GM04503 (cell line): ENCODE data around the gene RASSF7.

ENCODE experiments used
- DNase-seq: peaks from one replicate; pipeline ENCODE4 v3.0.0-alpha.2; 2012; ENCODE audit warnings: low read depth

RASSF7 gene

DNA sequence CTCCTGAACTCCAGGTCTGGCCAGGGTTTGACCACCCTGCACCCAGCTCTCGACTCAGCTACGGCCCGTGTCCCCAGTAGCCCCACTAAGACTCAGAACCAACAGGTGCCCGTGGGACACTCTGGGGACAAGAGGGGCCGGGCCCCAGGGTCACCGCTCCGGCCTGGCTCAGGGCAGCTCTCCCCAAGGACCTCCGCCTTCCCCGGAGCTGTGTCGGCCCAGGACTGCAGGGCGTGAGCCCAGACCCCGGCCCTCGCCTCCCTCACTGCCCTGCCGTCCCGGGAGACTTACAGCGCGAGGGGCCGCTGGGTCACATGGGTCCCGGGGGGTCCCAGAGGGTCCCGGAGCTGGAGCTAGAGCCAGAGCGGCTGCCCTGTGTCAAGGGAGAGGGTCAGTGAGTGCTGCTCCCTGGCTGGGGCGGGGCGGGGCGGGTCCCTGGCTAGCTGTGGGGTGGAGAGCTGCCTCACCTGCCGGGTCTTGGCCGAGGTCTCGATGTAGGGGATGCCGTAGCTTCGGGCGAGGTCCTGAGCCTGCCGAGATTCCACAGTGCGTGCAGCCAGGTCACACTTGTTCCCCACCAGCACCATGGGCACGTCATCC is 27.7 kb upstream of the RASSF7 start:
- no peak for DNase-seq

DNA sequence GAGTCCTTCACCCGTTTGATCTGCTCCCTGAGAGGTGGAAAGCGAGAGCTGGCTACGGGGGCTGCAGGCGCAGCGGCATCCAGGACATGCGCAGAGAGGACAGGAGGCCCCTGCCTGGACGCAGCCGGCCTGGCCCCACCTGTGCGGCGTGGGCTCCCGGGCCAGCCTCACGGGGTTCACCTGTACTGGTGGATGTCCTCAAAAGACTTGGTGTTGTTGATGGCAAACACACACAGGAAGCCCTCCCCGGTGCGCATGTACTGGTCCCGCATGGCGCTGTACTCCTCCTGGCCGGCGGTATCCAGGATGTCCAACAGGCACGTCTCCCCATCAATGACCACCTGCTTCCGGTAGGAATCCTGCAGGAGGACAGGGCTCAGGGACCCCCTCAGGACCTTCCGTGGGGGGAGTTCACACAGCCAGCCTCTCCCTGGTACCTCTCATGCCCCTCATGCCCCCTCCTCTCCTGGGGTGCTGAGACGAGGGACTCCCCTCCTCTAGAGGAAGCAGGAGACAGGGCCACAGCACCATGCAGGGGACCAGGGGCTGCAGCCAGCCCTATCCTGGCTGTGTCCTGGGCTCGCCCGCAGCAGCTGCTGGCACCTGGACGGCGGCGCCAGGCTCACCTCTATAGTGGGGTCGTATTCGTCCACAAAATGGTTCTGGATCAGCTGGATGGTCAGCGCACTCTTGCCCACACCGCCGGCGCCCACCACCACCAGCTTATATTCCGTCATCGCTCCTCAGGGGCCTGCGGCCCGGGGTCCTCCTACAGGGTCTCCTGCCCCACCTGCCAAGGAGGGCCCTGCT is 27.0 kb upstream of the RASSF7 start:
- DNase-seq: no peak

DNA sequence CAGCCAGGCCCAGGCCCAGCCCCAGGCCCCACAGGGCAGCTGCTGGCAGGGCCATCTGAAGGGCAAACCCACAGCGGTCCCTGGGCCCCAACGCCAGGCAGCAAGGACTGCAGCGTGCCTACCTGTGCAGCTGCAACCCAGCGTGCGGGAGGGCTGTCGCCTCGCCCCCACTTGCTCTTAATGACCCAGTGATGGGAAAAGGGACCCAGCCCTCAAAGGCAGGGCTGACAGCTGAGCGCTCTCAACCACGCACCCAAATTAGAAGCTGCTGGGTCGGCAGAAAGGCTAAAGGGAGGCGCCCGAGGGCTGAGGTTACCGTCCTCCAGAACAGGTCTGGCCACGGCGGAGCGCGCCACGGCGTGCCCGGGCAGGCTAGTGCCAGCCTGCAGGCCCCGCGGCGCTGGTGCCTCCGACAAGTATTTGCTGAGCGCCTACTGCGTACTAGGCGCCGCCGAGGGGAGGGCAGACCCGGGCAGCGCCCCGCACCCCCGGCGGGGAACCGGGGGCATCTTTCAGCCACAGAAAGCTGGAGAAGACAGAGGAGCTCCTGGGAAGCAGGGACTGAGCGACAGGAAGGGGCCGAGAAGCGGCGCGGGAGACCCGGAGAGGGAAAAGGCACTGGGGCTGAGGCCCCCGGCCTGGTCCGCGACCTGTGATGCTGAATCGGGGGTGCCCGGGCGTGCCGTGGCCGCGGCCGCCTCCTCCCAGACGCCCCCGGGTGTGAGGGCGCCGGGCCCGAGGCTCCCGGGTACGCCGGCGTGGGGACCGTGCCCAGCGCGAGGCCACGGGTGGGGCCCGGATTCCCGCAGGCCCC is 26.2 kb upstream of the RASSF7 start:
- DNase-seq: no peak

DNA sequence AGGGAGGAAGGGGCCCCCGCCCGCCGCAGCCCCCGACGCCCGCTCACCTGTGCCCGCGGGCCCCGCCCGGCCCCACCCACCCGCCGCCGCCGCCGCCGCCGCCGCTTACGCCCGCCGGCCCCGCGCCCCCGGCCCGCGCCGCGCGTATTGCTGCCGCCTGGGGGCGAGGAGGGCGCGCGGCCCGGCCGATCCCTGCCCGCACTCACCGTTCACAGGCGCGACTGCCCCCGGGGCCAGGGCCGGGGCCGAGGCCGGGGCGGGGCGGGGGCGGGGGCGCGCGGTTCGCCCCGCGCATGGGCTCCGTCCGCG is 25.6 kb upstream of the RASSF7 start:
- DNase-seq: no peak

DNA sequence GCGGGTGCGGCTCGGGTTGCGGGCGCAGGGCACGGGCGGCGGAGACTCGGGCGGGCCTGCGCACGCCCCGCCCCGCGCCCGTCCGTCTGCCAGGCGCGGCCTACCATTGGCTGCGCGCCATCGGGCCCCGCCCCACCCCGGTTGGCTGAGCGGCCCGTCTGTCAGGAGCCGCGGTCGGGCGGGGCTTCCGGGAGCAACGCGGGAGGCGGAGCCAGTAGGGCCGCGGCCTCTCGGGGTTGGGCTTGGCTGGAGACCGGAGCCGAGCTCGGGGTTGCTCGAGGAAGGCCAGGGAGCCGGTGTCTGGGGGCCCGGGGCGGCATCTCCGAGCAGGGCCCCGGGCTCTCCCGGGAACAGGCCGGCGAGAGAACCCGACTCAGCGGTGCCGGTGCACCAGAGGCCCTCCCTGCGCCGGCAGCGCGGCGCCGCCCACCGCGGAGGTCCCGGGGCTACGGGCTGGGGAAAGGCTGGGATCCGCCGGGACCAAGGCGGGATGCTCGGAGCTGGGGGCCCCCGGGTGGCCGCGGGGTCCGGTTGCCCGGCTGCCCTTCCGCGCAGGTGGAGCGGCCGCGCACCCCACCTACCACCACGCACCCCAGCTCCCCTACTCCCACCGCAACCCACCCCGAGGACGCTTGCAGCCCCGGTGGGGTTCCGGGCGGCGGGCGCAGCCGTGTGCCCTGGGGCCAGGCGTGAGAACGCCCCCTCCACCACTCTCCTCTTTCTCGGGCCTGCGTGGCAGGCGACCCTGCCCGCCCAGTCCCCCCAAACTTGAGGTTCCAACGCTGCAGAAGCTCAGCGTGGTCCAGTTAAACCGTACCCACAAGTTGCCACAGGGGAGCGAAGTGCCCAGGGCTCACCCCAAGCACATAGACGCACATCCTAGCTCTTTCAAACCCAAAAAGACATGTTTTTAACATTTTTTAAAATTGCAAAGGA is 25.0 kb upstream of the RASSF7 start, which contains the start of gene HRAS:
Gene HRAS (minus strand): TSS at position 58 of the 936 bp plus-strand sequence.
- peak; percentile 48 for DNase-seq

DNA sequence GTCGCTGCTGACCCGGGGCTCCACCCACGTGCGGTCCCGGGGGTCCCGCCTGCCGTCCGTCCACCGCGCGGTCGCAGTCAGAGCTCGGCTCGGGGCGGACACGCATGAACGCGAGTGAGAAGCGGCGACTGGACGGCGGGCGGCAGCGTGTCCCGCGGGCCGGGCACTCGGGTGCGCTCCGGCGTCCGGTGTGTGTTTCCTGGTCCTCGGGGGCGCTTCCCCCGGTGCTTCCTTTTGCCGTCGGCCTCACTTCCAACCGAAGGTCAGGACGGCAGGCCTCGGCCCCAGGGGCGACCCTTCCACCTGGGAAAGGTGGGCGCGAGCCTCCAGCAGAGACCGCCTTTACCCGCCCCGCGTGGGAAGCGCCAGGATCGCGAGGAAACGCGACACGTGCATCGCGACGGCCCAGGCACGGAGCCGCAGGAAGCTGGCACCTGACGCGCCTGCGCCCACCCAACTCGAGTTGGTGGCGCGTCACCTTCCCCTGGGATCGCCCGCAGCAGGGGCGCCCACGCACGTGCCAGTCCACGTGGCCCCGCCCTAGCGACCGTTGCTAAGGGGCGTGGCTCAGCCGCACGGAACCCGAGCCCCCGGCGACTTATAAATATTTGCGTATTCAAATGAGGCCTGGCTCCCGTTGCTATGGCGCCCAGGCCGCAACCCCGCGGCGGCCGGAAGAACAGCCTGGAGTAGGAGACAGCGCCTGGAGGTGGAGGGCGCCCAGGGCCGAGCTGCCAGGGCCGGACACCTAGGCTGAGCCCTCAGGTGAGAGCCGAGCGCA is 23.7 kb upstream of the RASSF7 start, which contains the start of gene LRRC56:
Gene LRRC56 (plus strand): TSS at position 687 of the 781 bp plus-strand sequence. CDS start 3,158 bp downstream, outside the sequence.
- DNase-seq: no peak

DNA sequence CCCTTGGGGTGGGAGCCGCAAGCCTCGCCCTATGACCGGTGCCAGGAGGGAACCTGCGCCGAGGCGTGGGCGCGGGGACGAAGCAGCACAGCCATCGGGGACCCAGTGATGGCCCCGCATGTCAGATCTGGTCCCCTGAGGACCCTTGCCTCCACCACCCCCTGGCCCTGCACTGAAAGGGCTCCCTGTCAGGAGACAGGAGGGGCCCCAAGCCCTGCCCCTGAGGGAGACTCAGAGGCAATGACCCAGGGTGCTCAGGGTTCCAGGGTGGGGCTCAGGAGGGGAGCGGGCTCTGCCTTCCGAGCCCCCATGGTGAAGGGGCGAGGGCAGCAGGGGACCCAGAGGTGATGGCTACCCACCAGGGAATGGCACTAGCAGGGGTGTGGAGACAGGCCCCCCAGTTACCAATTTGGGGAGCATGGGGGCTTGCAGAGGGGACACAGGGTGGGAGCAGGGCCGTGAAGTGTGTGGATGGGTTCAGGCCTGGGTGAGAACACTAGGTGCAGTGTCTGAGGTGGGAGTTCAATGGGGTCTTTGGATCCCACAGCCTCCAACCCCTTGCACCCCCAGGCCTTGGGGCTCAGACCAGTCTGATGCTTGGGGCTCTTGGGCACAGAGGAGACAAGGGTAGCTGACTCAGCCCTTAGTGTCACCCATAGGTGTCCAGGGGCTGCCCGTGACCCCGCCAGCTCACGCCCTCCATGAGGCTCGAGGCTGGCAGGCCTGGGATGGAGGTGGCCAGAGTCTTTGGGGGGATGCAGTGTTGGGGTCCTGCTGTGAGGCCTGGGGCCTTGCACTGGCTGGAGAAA is 22.9 kb upstream of the RASSF7 start:
- DNase-seq: no peak

DNA sequence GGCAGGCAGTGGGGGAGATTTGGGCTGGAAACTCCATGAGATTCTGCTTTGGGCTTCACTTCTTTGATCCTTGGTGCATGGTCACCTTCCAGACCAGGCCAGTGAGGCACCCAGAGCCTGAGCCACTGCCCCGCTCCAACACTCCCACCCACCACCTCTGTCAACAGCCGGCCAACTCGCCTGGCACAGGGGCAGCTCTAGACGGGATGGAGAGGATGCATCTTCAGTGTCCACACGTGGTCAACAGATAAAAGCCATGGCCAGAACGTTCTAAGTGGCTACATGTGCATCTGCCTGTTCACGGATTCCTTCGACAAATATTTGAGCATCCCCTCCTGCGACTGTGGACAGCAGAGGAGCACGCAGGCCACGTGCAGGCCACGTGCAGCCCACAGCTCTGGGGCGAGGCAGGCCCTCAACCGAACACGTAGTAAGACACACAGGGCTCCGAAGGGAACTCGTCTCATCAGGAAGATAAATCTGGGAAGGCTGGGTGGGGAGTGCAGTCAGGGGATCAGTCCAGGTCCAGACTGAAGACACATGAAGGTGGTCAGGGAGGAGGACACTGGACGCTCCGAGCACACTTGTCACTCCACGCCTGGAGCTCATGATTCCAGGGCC is 22.2 kb upstream of the RASSF7 start:
- DNase-seq: no peak

DNA sequence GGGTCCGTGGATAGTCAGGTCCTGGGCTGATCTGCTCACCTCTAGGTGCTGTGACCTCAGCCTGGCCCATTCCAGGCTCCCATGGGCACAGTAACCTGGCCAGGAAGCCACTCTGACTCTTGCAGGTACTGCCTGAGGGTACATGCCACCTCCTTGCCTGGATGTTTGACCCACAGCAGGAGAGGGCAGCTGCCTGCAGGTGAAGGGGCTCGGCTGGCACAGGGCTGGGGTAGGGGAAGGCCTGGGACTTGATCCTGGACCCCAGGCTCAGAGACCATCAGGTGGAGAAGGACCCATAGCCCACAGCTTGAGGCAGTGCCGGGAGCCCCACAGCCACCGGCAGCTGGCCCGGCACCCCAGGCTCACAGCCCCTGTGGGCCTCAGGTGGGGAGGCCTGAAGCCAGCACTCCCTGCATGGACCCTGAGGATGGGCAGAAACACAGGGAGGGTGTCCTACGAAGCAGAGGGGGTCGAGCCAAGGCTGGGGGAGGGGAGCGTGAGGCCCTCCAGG is 20.7 kb upstream of the RASSF7 start:
- DNase-seq: no peak

DNA sequence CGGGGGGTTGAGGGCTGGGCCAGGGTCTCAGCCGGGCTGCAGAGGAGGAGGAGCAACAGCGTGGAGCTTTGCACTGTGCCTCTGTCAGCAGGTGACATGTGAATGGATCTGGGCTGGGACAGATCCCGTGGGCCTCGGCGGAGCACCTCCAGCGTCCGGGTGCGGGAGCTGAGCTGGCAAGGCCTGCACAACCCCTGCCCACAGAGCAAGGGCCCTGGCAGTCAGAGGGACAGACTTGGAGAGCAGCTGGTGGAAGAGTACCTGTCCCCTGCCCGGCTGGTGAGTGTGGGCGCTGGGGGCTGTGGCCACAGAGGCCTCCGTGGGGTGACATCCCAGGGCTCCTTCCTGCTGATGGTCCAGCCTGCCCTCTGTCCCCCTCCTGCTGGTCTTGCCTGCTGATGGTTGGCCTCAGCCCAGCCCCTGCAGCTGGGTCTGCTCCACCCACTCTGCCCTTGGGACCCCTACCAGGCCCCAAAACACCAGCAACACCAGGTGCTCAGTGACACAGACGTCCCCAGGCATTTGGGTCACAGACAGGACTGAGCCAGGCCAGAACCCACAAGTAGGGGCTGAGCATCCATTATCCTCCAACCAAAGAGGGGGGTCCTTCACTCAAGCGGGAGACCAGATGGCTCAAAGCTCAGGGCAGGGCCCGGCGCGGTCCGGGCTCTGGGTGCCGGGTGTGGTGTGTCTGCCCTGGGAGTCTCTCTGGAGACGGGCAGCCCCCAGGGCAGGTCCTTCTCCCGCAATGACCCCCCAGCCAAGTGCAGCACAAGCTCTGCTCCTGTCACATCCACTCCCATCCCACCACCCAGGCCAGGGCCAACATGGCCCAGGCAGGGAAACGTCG is 20.0 kb upstream of the RASSF7 start:
- DNase-seq: no peak

DNA sequence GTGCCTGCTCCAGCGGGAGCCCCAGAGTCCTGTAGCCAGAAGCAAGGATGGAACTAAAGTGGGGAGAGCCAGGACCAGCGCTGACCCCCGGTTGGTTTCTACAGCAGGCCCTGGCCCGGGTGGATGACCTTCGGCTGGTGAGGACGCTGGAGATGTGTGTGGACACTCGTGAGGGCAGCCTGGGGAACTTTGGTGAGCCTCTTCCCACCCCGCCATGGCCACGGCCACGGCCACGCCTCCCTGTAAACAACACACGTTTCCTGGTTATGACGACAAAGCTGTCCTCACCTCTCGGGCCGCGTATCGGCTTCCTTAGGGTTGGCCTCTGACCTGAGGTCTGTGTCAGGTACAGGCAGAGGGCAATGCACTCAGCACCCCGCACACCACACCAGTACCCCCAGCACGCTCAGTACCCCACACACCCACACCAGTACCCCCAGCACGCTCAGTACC is 19.3 kb upstream of the RASSF7 start:
- DNase-seq: no peak

DNA sequence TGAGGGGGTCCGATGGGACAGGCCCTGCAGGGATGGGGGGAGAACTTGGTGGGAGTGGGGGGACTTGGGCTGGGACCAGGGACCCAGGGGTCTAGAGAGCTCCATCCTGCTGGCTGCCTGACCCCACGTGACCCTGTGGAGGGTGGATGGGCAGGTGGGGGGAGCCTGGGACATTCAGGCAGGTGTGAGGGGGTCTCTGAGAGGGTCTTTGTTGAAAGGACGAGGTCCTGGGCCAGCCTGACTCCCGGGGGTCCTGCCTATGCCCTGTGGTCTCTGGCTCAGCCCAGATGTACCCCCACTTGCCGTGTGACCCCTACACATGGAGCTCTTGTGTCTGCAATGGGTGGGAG is 16.0 kb upstream of the RASSF7 start:
- no peak for DNase-seq

DNA sequence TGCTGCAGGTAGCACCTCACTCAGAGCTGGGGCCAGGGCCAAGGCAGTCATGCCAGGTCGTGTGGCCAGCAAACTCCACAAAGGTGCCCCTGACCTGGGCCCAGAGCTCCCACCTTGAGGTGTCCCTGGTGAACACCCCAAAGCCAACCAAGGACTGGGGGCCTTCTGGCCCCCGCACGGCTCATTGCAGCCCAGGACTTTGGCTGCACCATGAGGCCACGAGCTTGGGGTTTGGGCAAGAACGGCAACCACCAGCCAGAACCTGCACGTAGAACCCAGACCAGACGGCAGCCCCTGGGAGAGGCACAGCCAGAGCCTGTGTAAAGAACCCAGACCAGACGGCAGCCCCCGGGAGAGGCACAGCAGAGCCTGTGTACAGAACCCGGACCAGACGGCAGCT is 15.6 kb upstream of the RASSF7 start:
- no peak for DNase-seq

DNA sequence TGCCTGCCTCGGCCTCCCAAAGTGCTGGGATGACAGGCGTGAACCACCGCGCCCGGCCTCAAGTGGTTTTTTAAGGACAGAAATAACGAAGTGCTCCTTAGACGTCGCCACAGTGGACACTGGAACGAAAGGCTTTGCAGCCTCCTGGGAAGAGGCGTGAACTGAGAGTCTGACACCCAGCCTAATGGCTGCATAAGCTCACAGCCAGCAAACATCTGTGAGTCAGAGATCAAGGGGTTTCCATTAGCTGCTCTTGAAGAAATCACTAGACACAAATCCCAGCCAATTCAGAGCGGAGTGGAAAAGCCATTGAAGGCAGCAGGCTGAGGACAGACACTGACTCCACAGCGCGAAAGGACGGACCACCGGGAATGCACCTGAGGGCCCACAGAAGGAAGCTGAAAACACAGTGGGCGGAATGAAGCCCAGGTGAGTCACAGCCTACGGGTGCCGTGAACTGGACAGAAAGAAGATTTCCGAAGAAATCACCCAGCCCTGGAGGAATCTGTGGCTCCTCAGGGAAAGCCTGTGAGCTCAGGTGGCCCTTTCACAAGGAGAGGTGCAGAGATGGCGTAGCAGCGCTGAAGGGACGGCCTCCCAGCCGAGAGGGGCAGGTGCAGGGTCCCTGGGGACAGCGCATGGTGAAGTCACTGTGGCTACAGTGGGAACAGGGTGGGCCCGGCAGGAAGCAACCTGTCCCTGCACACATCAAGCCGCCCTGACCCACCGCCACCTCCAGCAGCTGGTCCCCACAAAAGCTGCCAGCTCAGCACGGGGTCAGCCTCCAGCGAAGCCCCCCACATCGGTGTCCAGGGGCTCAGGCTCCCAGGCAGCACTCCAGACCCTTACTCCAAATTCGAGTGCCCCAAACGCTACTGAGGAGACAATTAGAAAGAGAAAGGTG is 11.8 kb upstream of the RASSF7 start:
- DNase-seq: no peak

DNA sequence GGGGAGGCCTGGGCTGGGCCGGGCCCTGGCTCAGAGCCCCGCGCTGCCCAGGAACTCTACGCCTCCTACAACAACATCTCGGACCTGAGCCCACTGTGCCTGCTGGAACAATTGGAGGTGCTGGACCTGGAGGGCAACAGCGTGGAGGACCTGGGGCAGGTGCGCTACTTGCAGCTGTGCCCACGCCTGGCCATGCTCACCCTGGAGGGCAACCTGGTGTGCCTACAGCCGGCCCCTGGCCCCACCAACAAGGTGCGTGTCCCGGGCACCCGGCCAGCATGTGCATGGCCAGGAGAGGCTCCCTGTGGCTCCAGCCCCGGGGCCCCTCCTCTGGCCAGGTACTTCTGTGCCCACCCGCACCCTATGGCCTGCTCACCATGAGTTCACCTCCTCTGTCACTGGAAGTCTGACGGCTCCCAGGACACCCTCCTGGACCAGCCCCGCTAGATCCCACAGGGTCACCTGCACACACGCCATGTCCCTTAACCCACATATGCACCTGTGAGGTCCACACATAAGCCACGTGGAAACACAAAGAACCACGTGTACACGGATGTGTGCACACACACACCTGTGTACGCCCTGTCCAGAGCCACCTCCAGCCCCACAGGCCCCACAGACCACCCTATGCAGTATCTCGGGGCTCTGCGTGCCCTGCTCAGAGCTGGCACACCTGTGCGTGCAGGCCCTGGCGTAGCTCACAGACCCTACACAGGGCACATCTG is 10.6 kb upstream of the RASSF7 start:
- no peak for DNase-seq

DNA sequence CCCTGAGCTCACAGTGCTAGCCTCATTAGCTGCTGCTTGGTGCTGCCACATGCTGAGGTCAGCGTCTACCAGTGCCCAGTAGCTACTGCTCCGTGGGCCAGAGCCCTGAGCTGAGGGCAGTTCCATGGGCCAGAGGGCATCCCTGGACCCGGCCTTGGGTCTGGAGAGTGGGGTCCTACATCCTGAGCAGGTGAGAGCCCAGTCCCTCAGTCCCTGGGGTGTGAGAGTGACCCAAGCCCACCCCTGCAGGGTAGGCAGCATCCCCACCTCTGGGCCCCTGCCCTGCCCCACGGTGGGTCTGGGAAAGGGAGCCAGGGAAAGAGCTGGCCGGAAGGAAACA is 10.1 kb upstream of the RASSF7 start:
- DNase-seq: no peak

DNA sequence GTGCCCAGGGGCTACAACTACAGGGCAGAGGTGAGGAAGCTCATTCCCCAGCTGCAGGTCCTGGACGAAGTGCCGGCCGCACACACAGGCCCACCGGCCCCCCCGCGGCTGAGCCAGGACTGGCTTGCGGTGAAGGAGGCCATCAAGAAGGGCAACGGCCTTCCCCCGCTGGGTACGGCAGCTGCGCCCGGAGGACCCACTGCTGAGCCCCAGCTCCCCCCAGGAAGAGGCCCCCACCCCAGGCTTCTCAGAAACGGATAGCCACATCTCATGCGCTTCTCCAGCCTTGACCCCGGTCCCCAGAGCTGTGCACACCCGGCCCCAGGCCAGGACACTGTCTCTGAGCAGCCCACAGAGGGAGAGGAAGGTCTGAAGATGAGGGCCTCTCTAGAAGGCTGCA is 9.6 kb upstream of the RASSF7 start:
- DNase-seq: no peak
